ENCODE measurements around the gene PCDHB2.

DNA sequence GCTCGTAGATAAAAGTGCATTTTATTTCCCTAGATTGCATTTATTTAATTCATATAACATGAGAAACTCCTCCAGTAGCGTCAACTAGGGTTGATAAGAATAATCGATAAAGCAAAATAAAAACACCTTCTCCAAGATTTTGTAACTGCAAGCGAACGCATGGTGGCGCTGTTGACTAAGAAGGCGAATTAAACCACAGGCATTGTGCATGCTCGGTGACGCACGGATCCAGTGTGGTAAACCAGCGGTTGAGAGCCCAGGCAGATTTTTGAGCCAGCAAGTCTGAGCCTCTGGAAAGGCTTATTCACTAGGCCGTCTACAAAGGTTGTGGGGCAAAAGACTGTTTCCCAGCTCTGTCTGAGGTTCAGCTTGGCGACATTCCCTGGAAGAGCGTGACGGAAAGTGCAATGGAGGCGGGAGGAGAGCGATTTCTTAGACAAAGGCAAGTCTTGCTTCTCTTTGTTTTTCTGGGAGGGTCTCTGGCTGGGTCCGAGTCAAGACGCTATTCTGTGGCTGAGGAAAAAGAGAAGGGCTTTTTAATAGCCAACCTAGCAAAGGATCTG is 5.9 kb downstream of the PCDHB2 start, which contains the start of gene PCDHB3:
- TF ChIP-seq, protein P1, sequence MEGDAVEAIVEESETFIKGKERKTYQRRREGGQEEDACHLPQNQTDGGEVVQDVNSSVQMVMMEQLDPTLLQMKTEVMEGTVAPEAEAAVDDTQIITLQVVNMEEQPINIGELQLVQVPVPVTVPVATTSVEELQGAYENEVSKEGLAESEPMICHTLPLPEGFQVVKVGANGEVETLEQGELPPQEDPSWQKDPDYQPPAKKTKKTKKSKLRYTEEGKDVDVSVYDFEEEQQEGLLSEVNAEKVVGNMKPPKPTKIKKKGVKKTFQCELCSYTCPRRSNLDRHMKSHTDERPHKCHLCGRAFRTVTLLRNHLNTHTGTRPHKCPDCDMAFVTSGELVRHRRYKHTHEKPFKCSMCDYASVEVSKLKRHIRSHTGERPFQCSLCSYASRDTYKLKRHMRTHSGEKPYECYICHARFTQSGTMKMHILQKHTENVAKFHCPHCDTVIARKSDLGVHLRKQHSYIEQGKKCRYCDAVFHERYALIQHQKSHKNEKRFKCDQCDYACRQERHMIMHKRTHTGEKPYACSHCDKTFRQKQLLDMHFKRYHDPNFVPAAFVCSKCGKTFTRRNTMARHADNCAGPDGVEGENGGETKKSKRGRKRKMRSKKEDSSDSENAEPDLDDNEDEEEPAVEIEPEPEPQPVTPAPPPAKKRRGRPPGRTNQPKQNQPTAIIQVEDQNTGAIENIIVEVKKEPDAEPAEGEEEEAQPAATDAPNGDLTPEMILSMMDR (IDR thresholded peaks at IDR 0.05): peak; percentile 8 to 58 (median 44)
- no peak for TF ChIP-seq POLR2A (IDR thresholded peaks at IDR 0.05)

Data from heart left ventricle (tissue), 13 donors.